ENCODE data around the gene PODN. TPM values are rescaled to one million over a fixed set of nuclear protein-coding genes. Genes with fewer than 3 reads are reported as not detected.

Gene PODN
- total RNA-seq, 1 experiment from 2014 or later, result not detected

- CTCF ChIA-PET, result no interaction called here
- DNase-seq (ENCODE audit: low spot score), result no peak
- Histone ChIP-seq H3K9me3 (ENCODE audit: low read depth, low read length, poor library complexity, severe bottlenecking) (no peaks in the 10 kb centered on the region), H3K4me1 (ENCODE audit: insufficient read depth, low read length, poor library complexity, severe bottlenecking) (peaks cover 14% of the 10 kb centered on the region), H3K36me3 (ENCODE audit: insufficient read depth, low read length, poor library complexity, severe bottlenecking) (no peaks in the 10 kb centered on the region), H3K27ac (ENCODE audit: low read depth, low read length, poor library complexity, severe bottlenecking) (no peak overlapping the region), H3K4me3 (ENCODE audit: low read depth, low read length, poor library complexity, severe bottlenecking) (no peak overlapping the region), H3K27me3 (replicated peaks; ENCODE audit: insufficient read depth, low read depth, low read length, poor library complexity) (no peaks in the 10 kb centered on the region)
- TF ChIP-seq CTCF (conservative IDR thresholded peaks at IDR 0.05; ENCODE audit: low read depth, low read length), result no peak
- no peak for TF ChIP-seq EZH2 (IDR thresholded peaks at IDR 0.05; ENCODE audit: borderline replicate concordance, low read depth, low read length, poor library complexity, severe bottlenecking)
- POLR2A ChIA-PET (ENCODE audit: low non-redundant PET), result no interaction called here
- intact Hi-C loops (cut with micrococcal nuclease; ENCODE audit: unreplicated experiment), result no loop called here
- BruUV-seq (replicated peaks), result no TSS peak
Observed at GRCh38 chr1:53112861-53113260, 50.8 kb downstream of the PODN start.

- H3K27me3 ChIP-seq (replicated peaks; ENCODE audit: insufficient read depth, low read depth, low read length, poor library complexity), result no peaks in the 10 kb centered on the region
- intact Hi-C loops (cut with micrococcal nuclease; ENCODE audit: unreplicated experiment), result no loop called here
- H3K36me3 ChIP-seq (ENCODE audit: insufficient read depth, low read length, poor library complexity, severe bottlenecking), result no peaks in the 10 kb centered on the region
- no TSS peak for BruUV-seq (replicated peaks)
- no peak for DNase-seq (ENCODE audit: low spot score)
- no peaks in the 10 kb centered on the region for H3K9me3 ChIP-seq (ENCODE audit: low read depth, low read length, poor library complexity, severe bottlenecking)
- no peak overlapping the region for H3K27ac ChIP-seq (ENCODE audit: low read depth, low read length, poor library complexity, severe bottlenecking)
- H3K4me3 ChIP-seq (ENCODE audit: low read depth, low read length, poor library complexity, severe bottlenecking), result no peak overlapping the region
- ChIA-PET CTCF (no interaction called here), POLR2A (ENCODE audit: low non-redundant PET) (no interaction called here)
- TF ChIP-seq CTCF (conservative IDR thresholded peaks at IDR 0.05; ENCODE audit: low read depth, low read length), result no peak
- no peak for TF ChIP-seq EZH2 (IDR thresholded peaks at IDR 0.05; ENCODE audit: borderline replicate concordance, low read depth, low read length, poor library complexity, severe bottlenecking)
- peaks cover 10% of the 10 kb centered on the region for H3K4me1 ChIP-seq (ENCODE audit: insufficient read depth, low read length, poor library complexity, severe bottlenecking)
Observed at GRCh38 chr1:53114090-53114489, 52.1 kb downstream of the PODN start.

- POLR2A ChIA-PET (ENCODE audit: low non-redundant PET), result no interaction called here
- DNase-seq (ENCODE audit: low spot score), result no peak
- no peak overlapping the region for H3K4me3 ChIP-seq (ENCODE audit: low read depth, low read length, poor library complexity, severe bottlenecking)
- intact Hi-C loops (cut with micrococcal nuclease; ENCODE audit: unreplicated experiment), result no loop called here
- H3K4me1 ChIP-seq (ENCODE audit: insufficient read depth, low read length, poor library complexity, severe bottlenecking), result peaks cover 3% of the 10 kb centered on the region
- CTCF ChIA-PET, result no interaction called here
- no peaks in the 10 kb centered on the region for H3K36me3 ChIP-seq (ENCODE audit: insufficient read depth, low read length, poor library complexity, severe bottlenecking)
- no peak for TF ChIP-seq EZH2 (IDR thresholded peaks at IDR 0.05; ENCODE audit: borderline replicate concordance, low read depth, low read length, poor library complexity, severe bottlenecking)
- TF ChIP-seq CTCF (conservative IDR thresholded peaks at IDR 0.05; ENCODE audit: low read depth, low read length), result no peak
- H3K27me3 ChIP-seq (replicated peaks; ENCODE audit: insufficient read depth, low read depth, low read length, poor library complexity), result no peaks in the 10 kb centered on the region
- no TSS peak for BruUV-seq (replicated peaks)
- no peak overlapping the region for H3K27ac ChIP-seq (ENCODE audit: low read depth, low read length, poor library complexity, severe bottlenecking)
- H3K9me3 ChIP-seq (ENCODE audit: low read depth, low read length, poor library complexity, severe bottlenecking), result no peaks in the 10 kb centered on the region
Observed at GRCh38 chr1:53114581-53115400, 52.8 kb downstream of the PODN start.

Data from A673 (cell line).